KBM-7 (cell line): ENCODE data around the gene CYB5R3.
"Not testable (repeated sequence)": the region's sequence is repeated elsewhere in the genome, so short reads cannot be mapped to it uniquely, and the experiment has no call there.

Source experiments
- DNase-seq: peaks from one replicate; pipeline ENCODE4 v3.0.0-alpha.2; 2015
- in situ Hi-C: fragments of 300-500 bp; cut with MboI; formaldehyde crosslinking; loops from 2 replicates; pipeline ENCODE4 v1.14.3; 2020; ENCODE audit warnings: low sequenced_read_pairs, low pct_unique_long_range_greater_than_20kb, mixed read lengths

The CYB5R3 gene

DNA sequence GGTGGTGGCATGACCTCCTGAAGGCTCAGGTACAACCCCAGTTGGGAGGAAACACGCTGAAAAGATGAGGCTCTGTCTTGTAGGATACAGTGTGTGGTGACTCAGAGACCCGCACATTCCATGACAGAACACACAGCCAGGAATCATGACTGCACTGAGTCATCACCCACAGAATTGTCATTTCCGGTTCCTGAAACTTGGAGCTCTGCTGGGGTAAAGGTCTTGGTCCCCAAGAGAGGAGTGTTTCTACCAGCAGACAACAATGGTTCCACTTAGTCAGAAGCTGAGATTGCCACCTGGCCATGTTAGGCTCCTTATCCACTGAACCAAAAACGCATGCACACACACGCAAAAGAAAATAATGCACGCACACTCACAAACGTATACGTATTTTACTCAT lies 31.5 kb upstream of the CYB5R3 start:
- in situ Hi-C loops = no loop called here
- no peak for DNase-seq

DNA sequence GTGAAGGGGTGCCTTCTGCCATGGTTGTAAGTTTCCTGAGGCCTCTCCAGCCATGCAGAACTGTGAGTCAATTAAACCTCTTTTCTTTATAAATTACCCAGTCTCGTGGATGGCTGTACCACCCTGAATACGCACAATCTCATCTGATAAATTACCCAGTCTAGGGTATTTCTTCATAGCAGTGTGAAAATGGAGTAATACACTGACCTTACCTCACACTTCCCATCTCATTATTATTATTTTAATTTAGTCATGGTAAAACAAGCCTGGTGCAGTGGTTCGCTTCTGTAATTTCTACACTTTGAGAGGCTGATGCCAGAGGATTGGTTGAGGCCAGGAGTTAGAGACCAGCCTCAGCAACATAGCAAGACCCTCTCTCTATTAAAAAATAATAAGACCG lies 30.5 kb upstream of the CYB5R3 start:
- DNase-seq = no peak
- in situ Hi-C loops = no loop called here

DNA sequence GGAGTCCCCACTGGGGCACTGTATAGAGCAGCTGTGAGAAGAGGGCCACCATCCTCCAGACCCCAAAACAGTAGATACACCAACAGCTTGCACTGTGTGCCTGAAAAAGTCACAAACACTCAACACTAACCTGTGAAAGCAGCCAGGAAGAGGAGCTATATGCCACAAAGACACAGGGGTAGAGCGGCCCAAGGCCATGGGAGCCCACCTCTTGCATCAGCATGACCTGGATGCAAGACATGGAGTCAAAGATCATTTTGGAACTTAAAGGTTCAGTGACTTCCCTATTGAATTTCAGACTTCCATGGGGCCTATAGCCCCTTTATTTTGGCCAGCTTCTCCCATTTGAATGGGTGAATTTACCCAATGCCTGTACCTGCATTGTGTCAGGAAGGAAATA lies 29.7 kb upstream of the CYB5R3 start:
- DNase-seq = no peak
- in situ Hi-C loops = no loop called here

DNA sequence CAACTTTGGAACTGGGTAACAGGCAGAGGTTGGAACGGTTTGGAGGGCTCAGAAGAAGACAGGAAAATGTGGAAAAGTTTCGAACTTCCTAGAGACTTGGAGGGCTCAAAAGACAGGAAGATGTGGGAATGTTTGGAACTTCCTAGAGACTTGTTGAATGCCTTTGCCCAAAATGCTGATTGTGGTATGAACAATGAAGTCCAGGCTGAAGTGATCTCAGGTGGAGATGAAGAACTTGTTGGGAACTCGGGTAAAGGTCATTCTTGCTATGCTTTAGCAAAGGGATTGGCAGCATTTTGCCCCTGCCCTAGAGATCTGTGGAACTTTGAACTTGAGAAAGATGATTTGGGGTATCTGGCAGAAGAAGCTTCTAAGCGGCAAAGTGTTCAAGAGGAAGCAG lies 28.7 kb upstream of the CYB5R3 start:
- DNase-seq, in situ Hi-C loops: not testable (repeated sequence)

DNA sequence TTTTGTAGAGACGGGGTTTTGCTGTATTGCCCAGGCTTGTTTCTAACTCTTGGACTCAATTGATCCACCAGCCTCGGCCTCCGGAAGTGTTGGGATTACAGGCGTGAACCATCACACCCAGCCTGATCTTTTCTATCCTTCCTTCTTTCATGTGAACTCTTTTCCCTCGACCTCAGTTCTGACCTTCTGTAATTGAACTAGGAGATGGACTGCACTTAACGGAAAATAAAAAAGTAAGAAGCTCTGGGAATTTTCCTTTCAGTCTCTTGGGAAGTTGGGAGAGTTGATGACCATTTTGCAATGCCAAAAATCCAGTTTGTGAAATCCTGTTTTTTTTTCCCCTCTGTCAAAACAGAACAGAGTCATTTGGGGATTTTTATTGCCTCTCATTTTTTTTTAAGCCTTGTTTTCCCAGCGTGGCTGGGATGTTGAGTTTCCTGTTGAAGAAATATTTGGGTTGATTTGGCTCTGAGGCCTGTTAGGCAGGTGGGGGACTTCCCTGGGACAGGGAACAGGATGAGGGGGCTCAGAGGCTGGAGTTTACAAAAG lies 26.9 kb upstream of the CYB5R3 start:
- in situ Hi-C loops = no loop called here
- no peak for DNase-seq

DNA sequence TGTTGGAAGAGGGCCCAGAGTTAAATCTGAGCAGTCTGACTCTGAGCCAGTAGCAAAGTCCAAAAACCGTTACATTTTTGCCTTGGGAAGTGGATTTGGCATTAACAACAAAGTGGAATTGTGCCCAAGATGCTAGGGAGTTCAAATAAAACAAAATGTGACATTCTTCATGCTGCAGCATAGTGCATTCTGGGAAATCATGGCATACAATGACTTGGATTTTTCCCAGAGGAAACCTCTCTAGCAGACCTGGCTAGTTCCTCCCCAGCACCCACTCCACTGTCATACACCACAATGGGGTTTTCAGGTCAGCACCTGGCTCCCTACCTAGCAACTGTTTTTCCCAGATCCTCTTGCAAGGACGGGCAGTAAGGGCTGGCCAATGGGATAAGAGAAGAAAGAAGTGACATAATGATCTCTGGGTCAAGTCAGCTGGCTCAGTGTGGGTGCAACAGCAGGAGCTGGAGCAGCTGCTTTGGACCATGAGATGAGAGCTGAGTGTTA lies 24.8 kb upstream of the CYB5R3 start:
- in situ Hi-C loops = no loop called here
- DNase-seq = no peak

DNA sequence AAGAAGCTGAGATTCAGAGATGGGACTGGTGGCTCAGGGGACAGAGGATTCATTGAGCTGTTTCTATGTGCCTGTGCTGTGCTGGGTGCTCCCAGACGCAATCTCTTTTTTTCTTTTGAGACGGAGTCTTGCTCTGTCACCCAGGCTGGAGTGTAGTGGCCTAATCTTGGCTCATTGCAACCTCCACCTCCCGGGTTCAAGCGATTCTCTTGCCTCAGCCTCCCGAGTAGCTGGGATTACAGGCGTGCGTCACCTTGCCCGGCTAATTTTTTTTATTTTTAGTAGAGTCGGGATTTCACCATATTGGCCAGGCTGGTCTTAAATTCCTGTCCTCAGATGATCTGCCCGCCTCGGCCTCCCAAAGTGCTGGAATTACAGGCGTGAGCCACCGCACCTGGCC lies 23.9 kb upstream of the CYB5R3 start:
- in situ Hi-C loops, DNase-seq: not testable (repeated sequence)

DNA sequence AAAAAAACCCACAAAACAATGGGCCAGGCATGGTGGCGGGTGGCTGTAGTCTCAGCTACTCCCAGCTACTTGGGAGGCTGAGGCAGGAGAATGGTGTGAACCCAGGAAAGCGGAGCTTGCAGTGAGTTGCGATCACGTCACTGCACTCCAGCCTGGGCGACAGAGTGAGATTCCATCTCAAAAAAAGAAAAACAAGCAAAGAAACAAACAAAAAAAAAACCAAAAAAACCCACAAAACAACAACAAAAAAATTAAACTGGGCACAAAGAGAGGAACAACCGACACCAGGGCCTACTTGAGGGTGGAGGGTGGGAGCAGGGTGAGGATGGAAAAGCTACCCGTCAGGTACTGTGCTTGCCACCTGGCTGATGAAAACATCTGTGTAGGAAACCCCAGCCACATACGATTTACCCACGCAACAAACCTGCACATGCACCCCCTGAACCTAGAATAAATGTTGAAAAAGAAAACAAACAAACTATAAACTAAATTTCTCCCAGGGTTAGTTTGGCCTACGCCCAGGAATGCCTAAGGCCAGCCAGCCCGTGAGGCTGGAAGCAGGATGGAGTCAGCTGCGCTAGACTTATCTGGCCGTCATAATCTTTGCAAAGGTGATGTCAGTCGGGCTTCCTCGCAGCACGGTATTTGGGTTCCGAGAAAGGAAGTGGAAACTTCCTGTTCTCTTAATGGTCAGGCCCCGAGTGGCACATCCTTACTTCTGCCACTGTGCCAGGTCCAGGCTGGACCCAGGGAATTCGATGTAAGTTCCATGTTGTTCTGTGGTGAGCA lies 21.9 kb upstream of the CYB5R3 start:
- peak; percentile 15 for DNase-seq

DNA sequence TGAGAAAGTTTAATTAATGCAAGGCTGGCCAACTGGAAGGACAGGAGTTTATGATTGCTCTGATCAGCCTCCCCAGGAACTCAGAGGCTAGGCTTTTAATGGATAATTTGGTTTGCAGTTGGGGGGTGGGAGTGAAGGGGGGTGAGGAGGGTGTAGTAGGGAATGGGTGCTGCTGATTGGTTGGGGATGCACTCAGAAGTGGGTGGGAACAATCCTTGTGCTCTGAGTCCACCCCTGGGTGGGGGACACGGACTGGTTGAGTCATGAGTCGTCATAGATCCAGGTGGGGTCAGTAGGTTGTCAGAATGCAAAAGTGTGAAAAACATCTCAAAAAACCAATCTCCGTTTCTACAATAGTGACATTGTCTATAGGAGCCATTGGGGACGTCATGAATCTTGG lies 20.9 kb upstream of the CYB5R3 start:
- no peak for DNase-seq
- in situ Hi-C loops = no loop called here

More for the DNA sequence above, 21.9 kb upstream of the CYB5R3 start:
- in situ Hi-C loops = no loop called here

DNA sequence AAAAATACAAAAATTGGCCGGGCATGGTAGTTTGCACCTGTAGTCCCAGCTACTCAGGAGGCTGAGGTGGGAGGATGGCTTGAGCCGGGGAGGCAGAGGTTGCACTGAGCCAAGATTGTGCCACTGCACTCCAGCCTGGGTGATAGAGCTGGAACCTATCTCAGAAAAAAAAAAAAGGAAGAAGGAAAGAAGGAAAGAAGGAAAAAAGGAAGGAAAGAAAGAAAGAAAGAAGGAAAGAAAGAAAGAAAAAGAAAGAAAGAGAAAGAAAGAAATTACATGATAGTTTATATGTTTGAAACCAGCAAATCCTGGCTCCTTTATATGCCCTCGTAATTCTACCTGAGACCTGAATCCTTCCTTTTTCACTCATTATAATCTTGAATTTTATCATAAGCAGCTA lies 17.2 kb upstream of the CYB5R3 start:
- in situ Hi-C loops = not testable (repeated sequence)

DNA sequence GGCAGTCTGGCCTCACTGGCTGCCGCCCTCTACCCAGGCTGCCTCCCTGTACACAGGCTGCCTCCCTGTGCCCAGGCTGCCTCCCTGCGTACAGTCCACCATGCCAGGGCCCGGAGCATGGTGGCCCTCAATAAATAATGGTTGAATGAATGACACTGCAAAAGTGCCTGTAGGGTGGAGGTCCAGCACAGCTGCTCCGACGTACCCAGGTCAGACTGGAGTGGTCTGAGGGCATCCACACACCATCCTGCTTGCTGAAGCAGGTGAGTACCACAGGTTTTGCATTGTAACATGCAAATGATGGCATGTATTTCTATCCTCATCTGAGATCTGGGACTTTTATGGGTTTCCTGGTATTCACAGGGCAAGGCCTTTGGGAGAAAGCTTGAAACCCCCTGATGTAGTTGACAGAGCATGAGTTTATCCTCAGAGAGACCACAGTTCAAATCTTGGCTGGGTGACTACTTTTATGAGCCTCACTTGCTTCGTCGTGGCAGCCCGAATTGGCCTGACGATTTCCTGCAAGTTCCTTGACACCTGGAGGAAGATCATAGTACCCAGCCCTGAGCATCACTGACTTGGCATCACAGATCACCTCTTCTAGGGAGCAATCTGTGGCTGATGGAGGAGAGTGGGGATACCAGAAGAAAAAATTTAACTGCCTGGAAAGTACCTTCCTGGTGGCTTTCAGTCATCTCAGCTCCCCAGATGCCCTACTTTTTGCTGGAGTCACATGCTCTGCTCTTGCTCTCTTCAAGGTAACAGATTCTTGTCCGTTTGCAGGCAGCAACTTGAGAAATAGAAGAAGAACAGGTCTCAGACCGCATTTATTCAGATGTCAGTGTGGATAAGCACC lies 16.0 kb upstream of the CYB5R3 start:
- in situ Hi-C loops = no loop called here

More for the DNA sequence above, 17.2 kb upstream of the CYB5R3 start:
- DNase-seq = not testable (repeated sequence)

DNA sequence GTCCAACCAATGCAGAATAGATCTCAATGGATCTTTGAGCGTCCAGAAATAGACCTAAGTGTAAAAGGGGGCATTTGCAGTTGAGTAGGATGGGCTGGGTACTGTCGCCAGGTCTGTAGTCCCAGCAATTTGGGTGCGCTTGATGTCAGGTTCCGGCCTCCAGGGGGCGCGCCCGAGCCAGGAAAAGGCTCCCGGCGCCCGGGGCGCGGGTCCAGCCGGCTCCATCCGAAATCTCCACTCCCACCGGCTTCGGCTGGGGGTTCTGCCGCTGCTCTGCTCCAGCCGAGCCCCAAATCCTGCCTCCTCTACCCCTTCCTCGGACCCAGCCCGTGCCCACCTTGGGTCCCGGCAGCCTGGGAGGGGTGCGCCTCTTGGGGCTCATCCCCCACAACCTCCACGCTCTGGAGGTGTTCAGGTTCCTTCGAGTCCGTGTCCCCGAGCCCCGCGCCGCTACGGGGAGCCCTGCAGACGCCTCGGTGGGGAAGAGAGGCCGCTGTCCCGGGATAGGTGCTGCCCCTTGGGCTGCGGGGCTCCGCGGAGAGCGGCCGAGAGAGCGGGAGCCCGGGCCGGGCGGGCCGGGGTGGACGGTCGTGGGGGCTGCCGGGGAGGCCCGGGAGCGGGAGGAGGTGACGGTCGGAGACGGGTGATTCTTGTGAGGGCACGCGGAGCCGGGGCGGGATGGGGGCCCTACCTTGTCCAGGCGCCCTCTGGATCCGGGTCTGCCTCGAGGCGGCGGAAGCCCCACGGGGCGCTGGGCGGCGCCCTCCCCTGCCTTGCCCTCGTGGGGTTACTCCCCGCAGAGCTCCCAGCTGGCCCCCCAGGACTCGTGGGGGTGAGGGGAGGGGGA lies 13.0 kb upstream of the CYB5R3 start:
- peak; percentile 82 for DNase-seq
- in situ Hi-C loops = no loop called here

More for the DNA sequence above, 16.0 kb upstream of the CYB5R3 start:
- no peak for DNase-seq

DNA sequence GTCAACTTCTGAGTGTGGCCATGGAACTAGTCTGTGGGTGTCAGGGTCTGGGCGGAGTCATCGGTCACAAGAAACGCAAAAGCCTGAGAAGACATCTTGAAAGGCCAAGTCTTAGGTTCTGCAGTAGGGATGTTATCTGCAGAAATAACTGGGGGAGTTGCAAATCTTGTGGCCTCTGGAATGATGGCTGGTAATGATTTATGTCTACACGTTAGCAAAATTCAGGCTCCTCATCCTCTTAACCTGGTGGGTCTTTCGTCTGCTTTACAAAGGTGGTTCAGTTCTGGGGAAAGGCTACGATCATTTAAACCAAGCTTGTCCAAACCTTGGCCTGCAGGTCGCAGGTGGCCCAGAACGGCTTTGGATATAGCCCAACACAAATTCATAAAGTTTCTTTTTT lies 7.4 kb upstream of the CYB5R3 start:
- no peak for DNase-seq
- in situ Hi-C loops = no loop called here

DNA sequence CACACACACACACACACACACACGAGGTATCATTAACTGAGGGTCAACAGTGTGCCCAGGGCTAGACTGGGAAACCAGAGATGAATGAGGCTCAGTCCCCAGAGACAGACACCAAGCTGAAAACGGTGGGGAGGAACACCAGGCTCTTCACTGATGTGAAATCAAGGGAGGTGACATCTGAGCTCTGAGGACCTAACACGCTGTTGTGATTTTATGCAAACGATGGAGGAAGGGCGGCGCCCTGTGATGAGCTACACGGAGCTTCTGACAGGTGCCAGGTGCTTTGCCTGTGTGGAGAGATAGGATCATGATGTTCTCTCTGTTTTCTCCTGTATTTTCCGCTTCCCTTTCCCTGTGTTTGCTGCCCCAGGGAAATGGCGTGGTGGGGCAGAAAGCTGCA lies 6.5 kb upstream of the CYB5R3 start:
- DNase-seq = no peak
- in situ Hi-C loops = no loop called here

DNA sequence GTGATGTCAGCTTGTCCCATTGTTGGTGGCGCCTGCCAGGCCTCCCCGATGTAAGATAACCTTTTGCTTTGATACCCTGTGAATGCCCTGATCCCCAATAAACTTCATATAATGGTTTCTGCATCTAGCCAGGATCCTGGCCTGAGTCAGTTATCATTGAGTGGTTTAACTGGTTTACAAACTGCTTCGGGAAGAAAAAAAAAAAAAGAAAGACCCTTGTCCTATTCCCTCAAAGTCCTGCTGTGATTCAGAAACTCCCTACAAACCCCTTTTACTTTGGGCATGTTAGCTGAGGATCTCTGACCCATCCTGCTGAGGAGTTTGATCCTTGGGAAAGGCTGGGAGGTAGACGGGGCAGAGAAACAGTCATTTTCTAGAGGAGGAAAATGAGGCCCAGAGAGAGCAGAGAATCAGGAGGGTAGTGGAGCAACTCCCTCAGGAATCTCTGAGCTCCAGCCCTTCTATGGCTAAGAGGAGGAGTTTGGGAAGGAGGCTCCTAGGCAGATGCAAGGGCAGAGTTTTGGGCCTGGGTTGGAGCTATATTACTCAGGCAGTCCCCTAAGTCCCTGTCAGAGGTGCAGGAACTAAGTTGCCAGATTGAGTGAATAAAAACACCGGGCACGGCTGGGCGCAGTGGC lies 5.4 kb upstream of the CYB5R3 start:
- DNase-seq = no peak
- in situ Hi-C loops = no loop called here

DNA sequence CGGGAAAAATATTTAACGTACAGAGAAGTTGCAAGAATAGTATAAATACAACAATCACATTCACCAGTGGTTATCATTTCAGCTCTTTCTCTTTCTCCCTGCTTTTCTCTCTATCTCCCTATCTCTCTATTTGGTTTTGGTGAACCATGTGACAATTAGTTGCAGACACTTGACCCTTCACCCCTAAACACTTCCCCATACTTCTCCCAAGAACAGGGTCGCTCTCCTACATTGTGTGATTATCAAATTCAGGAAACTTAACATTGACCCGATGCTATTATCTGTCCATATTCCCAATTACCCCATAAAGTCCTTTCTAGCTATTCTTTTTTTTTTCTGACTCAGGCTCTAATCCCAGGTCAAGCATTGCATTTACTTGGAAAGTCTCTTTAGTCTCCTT lies 4.8 kb upstream of the CYB5R3 start:
- in situ Hi-C loops = no loop called here

DNA sequence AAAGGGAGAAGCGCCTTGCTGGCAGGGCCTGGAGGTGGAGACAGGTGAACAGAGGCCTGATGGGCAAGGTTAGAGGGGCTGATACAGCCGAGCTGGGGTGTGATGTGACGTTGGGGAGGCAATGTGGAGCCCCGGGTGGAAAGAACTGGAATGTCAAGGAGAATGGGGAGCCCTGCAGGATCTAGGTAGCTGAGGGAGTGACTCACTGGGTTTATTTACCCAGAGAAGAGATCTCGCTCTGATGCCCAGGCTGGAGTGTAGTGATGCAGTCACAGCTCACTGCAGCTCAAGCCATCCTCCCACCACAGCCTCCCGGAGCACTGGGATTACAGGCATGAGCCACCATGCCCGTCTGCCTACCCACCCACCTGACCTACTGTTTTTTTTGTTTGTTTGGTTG lies 1.9 kb upstream of the CYB5R3 start:
- DNase-seq = no peak
- in situ Hi-C loops = no loop called here

More for the DNA sequence above, 4.8 kb upstream of the CYB5R3 start:
- no peak for DNase-seq

DNA sequence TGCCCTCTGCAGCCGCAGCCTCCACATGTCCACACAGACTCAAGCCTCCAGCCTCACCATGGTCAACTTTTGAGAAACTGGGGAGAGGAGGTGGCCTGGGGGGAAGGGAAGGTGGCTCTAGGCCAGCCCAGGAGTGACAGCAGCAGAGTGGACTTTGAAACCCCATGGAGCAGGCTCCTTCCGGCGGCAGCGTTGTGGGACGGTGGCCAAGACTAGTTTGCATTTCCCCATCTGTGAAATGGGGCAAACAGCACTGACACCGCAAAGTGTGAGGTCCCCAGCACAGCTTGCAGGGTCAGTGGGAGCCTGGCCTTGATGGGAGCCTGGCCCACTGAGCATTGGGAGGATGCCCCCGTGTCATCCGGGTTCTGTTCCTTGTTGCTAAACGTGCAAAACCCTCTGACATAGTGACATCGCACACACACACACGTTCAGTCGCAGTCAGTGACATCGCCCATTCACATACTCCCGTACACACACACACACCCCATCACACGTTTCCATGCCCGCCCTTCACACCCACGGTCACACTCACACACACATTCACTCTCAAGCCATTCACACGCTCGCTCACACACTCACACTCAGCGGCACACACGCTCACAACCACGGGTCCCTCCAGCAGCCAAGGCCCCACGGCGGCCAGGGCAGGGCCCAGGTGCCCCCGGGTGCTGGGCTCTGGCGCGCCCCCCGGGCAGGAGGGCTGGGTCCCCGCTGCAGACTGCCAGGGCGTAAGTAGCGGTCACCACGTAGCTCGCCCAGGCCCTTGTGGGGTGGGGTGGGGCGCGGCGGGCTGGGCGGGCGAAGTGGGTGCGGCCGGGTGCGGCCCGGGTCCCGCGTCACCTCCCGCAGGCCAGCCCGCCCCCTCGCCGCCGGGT lies 585 bp downstream of the CYB5R3 start:
- DNase-seq = peak; percentile 47
- in situ Hi-C loops = no loop called here
